Prostate gland (tissue), 2 donors: ENCODE results near the gene DOK1.

Experiments used
- CTCF ChIP-seq, 4 experiments: fragments of 200-600 bp in 2 of 4; fragments of 450-650 bp in 2 of 4; sonication (generic) in 2 of 4; IDR thresholded peaks; 1 replicate in 3 of 4; 2 replicates in 1 of 4; pipeline ENCODE4 v1.5.1; 2016 to 2019; ENCODE audit warnings: antibody characterized with exemption in 4 of 4, mild to moderate bottlenecking in 2 of 4, moderate library complexity in 2 of 4
- POLR2A ChIP-seq: fragments of 450-650 bp; IDR thresholded peaks from one replicate; pipeline ENCODE4 v1.6.1; 2016; ENCODE audit warnings: antibody characterized with exemption, mild to moderate bottlenecking

GRCh38 chr2:74599676-74600075 lies 45.2 kb downstream of the DOK1 start:
- TF ChIP-seq POLR2A (no peak), CTCF (IDR thresholded peaks at IDR 0.05) (no peak)
